Stomach (tissue), 9 donors: ENCODE results near the gene ACSL4. TPM values are rescaled to one million over a fixed set of nuclear protein-coding genes. Genes with fewer than 3 reads are reported as not detected.

Source experiments
- DNase-seq, 2 donors: peaks; one replicate each; pipeline versions ENCODE4 v3.0.0 to v3.0.0-alpha.2; 2013 to 2019
- H3K27ac ChIP-seq, 5 donors: fragments of 200-600 bp in 4 of 5; sonication (generic) in 4 of 5; one replicate each; pipeline ENCODE4 v1.5.1; 2013 to 2019; ENCODE audit warnings: mild to moderate bottlenecking in 1 of 5, moderate library complexity in 1 of 5
- H3K27me3 ChIP-seq, 3 donors: fragments of 200-600 bp; sonication (generic); one replicate each; pipeline ENCODE4 v1.5.1; 2017 to 2019; ENCODE audit warnings: mixed run types in 1 of 3
- H3K36me3 ChIP-seq, 4 donors: fragments of 200-600 bp; sonication (generic); 1 replicate in 3 of 4; 2 replicates in 1 of 4; pipeline ENCODE4 v1.5.1; 2016 to 2019
- H3K4me1 ChIP-seq, 4 donors: fragments of 200-600 bp; sonication (generic); one replicate each; pipeline ENCODE4 v1.5.1; 2016 to 2019
- H3K4me3 ChIP-seq, 4 donors: fragments of 200-600 bp; sonication (generic) in 3 of 4; one replicate each; pipeline ENCODE4 v1.5.1; 2016 to 2019; ENCODE audit warnings: mild to moderate bottlenecking in 1 of 4
- H3K9me3 ChIP-seq, 4 donors: fragments of 200-600 bp; sonication (generic); one replicate each; pipeline ENCODE4 v1.5.1; 2016 to 2019
- CTCF ChIP-seq, 7 experiments: fragments of 450-650 bp in 4 of 7; fragments of 200-600 bp in 3 of 7; sonication (generic) in 3 of 7; IDR thresholded peaks; one replicate each; pipeline ENCODE4 v1.5.1; 2016 to 2019; ENCODE audit warnings: antibody characterized with exemption in 7 of 7, control low read depth in 2 of 7, mild to moderate bottlenecking in 1 of 7
- EP300 ChIP-seq: sonication (generic); formaldehyde crosslinking; IDR thresholded peaks from one replicate; pipeline ENCODE4 v1.6.1; 2017; ENCODE audit warnings: antibody characterized with exemption
- POLR2A ChIP-seq, 4 donors: fragments of 450-650 bp; IDR thresholded peaks; one replicate each; pipeline ENCODE4 v1.6.1; 2016; ENCODE audit warnings: antibody characterized with exemption in 4 of 4, control low read depth in 2 of 4, mild to moderate bottlenecking in 1 of 4, moderate library complexity in 1 of 4
- POLR2AphosphoS5 ChIP-seq, 3 donors: sonication (generic); formaldehyde crosslinking; IDR thresholded peaks; one replicate each; pipeline ENCODE4 v1.6.1; 2016; ENCODE audit warnings: antibody characterized with exemption in 3 of 3
- WGBS, 5 donors: extraction: QIAGEN DNeasy Blood & Tissue Kit in 3 of 5; methylation state at CpG; one replicate each; pipeline versions ENCODE4 v1.1.5 to v1.1.7; 2013 to 2018; 5-methylcytosine and 5-hydroxymethylcytosine counted together
- intact Hi-C: fragments of 100-400 bp; cut with DNase I; formaldehyde crosslinking; loops from one replicate; pipeline ENCODE4 v1.15.1; 2023; ENCODE audit warnings: low total_unique reads
- polyA plus RNA-seq, 3 donors: library from polyadenylated mRNA; stranded (reverse); fragments of 200-250 nt; gene quantifications; one replicate each; pipeline ENCODE4 v1.2.3, GENCODE V29; 2013
- total RNA-seq, 5 donors: library from RNA; depleted of rRNA; stranded (reverse); fragments of >200 nt; gene quantifications; one replicate each; pipeline versions ENCODE4 v1.1.0 to v1.2.3, GENCODE V29; 2014 to 2016
- donor health status: healthy with polysubstance abuse.
- donor health status: Bipolar disorder and iron deficiency.
- donor health status: healthy.

Gene ACSL4
- total and polyA plus RNA-seq, 8 donors: 4.1 to 53.4 (median 34.1) TPM

GRCh38 chrX:109704563-109704962 lies 28.5 kb downstream of the ACSL4 start:
- Histone ChIP-seq H3K9me3 (no peaks in the 10 kb centered on the region), H3K27ac (no peak overlapping the region), H3K36me3 (no peaks in the 10 kb centered on the region), H3K27me3 (no peaks in the 10 kb centered on the region), H3K4me1 (peaks cover 0 to 32% (median 8%) of the 10 kb centered on the region in 4 donors), H3K4me3 (no peak overlapping the region)
- TF ChIP-seq POLR2AphosphoS5 (IDR thresholded peaks at IDR 0.05) (no peak), CTCF (IDR thresholded peaks at IDR 0.05) (no peak), POLR2A (IDR thresholded peaks at IDR 0.05) (no peak), EP300 (no peak)
- no peak for DNase-seq
- intact Hi-C loops: no loop called here

- DNase-seq: no peak
- TF ChIP-seq EP300: no peak
- TF ChIP-seq POLR2AphosphoS5 (IDR thresholded peaks at IDR 0.05): no peak
- no peak for TF ChIP-seq POLR2A (IDR thresholded peaks at IDR 0.05)
- TF ChIP-seq CTCF (IDR thresholded peaks at IDR 0.05): no peak
- intact Hi-C loops: no loop called here
- Histone ChIP-seq H3K36me3 (no peaks in the 10 kb centered on the region), H3K27ac (no peak overlapping the region), H3K9me3 (no peaks in the 10 kb centered on the region), H3K4me1 (peaks cover 0 to 8% (median 3%) of the 10 kb centered on the region in 4 donors), H3K4me3 (no peak overlapping the region), H3K27me3 (no peaks in the 10 kb centered on the region)
- WGBS, 5 donors: 48 to 61% (median 54%) methylated on average over 2 of the region's 2 CpGs
Observed at GRCh38 chrX:109697855-109698254, 35.2 kb downstream of the ACSL4 start.

- no peaks in the 10 kb centered on the region for H3K36me3 ChIP-seq
- no peak for DNase-seq
- no peaks in the 10 kb centered on the region for H3K9me3 ChIP-seq
- WGBS, 5 donors: 55 to 84% (median 75%) methylated on average over 4 of the region's 4 CpGs
- H3K27me3 ChIP-seq: no peaks in the 10 kb centered on the region
- TF ChIP-seq CTCF (IDR thresholded peaks at IDR 0.05) (no peak), EP300 (no peak), POLR2AphosphoS5 (IDR thresholded peaks at IDR 0.05) (no peak), POLR2A (IDR thresholded peaks at IDR 0.05) (no peak)
- H3K4me3 ChIP-seq: no peak overlapping the region
- intact Hi-C loops: no loop called here
- H3K4me1 ChIP-seq: peaks cover 0 to 14% (median 4%) of the 10 kb centered on the region in 4 donors
- no peak overlapping the region for H3K27ac ChIP-seq
Observed at GRCh38 chrX:109696146-109696740, 36.8 kb downstream of the ACSL4 start.

- WGBS, 5 donors: 70 to 95% (median 92%) methylated on average over 3 of the region's 3 CpGs
Observed at GRCh38 chrX:109695637-109696036, 37.4 kb downstream of the ACSL4 start.

More at GRCh38 chrX:109695637-109696036, 37.4 kb downstream of the ACSL4 start:
- H3K9me3 ChIP-seq: no peaks in the 10 kb centered on the region
- H3K4me1 ChIP-seq: peaks cover 0 to 14% (median 4%) of the 10 kb centered on the region in 4 donors
- no peak overlapping the region for H3K27ac ChIP-seq
- H3K36me3 ChIP-seq: no peaks in the 10 kb centered on the region
- no peak overlapping the region for H3K4me3 ChIP-seq
- no peak for TF ChIP-seq EP300
- TF ChIP-seq POLR2A (IDR thresholded peaks at IDR 0.05): no peak
- no peak for TF ChIP-seq CTCF (IDR thresholded peaks at IDR 0.05)
- no peak for TF ChIP-seq POLR2AphosphoS5 (IDR thresholded peaks at IDR 0.05)
- DNase-seq: no peak
- no peaks in the 10 kb centered on the region for H3K27me3 ChIP-seq
- intact Hi-C loops: no loop called here
